ENCODE data around the gene ANKRD13D.

The ANKRD13D gene

GRCh38 chr11:67347964-67348749 lies 59.1 kb downstream of the ANKRD13D start:
- H3K27me3 ChIP-seq (ENCODE audit: low read depth, low read length), result no peaks in the 10 kb centered on the region
- H3K4me3 ChIP-seq (ENCODE audit: low read depth in 1 of 2, low read length in 2 of 2), result no peak overlapping the region
- no peaks in the 10 kb centered on the region for H3K9me3 ChIP-seq (ENCODE audit: control insufficient read depth in 1 of 2, low read length in 2 of 2)
- H3K27ac ChIP-seq (ENCODE audit: low read length), result no peak overlapping the region
- H3K36me3 ChIP-seq (ENCODE audit: control insufficient read depth in 1 of 2, insufficient read depth in 2 of 2, low read length in 2 of 2), result peaks cover 3% of the 10 kb centered on the region in 2 donors
- H3K4me1 ChIP-seq (ENCODE audit: control insufficient read depth in 1 of 2, insufficient read depth in 2 of 2, low read length in 2 of 2), result peaks cover 10% of the 10 kb centered on the region in 2 donors

DNA sequence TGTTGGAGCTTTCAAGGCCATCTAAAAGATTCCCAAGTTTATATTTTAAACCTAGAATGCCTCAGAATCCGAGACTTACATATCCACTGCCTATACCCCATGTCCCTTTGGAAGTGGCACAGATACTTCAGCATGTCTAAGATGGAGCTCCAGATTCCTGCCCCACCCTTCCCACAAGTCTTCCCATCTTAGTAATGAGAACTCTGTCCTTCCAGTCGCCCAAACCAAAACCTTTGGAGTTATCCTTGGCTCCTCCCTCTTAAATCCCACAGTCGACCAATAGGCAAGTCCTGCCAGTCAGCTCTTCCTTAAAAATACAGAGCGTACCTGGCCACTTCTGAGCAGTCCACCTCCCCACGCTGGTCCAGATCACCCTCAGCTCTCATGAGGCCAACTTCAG lies 59.9 kb downstream of the ANKRD13D start:
- H3K36me3 ChIP-seq (ENCODE audit: control insufficient read depth in 1 of 2, insufficient read depth in 2 of 2, low read length in 2 of 2), result peaks cover 3 to 8% of the 10 kb centered on the region in 2 donors
- H3K4me3 ChIP-seq (ENCODE audit: low read depth in 1 of 2, low read length in 2 of 2), result no peak overlapping the region
- H3K27ac ChIP-seq (ENCODE audit: low read length), result no peak overlapping the region
- H3K4me1 ChIP-seq (ENCODE audit: control insufficient read depth in 1 of 2, insufficient read depth in 2 of 2, low read length in 2 of 2), result peaks cover 11 to 13% of the 10 kb centered on the region in 2 donors
- no peaks in the 10 kb centered on the region for H3K27me3 ChIP-seq (ENCODE audit: low read depth, low read length)
- H3K9me3 ChIP-seq (ENCODE audit: control insufficient read depth in 1 of 2, low read length in 2 of 2), result no peaks in the 10 kb centered on the region

DNA sequence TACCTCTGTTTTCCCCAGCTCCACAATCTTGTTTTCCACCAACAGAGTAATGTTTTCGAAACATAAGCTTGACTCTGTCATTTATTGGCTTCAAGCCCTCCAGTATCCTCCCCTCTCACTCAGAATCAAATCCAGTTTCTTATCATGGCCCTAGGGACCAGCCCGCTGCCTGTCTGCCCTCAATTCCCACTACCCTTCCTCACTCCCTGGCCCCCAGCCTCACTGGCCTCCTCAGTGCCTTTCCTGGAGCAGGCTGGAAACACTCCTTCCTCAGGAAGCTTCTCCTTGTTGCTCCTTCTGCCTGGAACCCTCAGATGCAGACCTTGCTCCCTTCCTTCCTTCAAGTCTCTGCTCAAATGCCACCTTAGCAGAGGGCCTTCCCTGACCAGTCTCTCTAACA lies 60.4 kb downstream of the ANKRD13D start:
- Histone ChIP-seq H3K27me3 (ENCODE audit: low read depth, low read length) (no peaks in the 10 kb centered on the region), H3K9me3 (ENCODE audit: control insufficient read depth in 1 of 2, low read length in 2 of 2) (no peaks in the 10 kb centered on the region), H3K36me3 (ENCODE audit: control insufficient read depth in 1 of 2, insufficient read depth in 2 of 2, low read length in 2 of 2) (peaks cover 3 to 11% of the 10 kb centered on the region in 2 donors), H3K4me3 (ENCODE audit: low read depth in 1 of 2, low read length in 2 of 2) (no peak overlapping the region), H3K4me1 (ENCODE audit: control insufficient read depth in 1 of 2, insufficient read depth in 2 of 2, low read length in 2 of 2) (peaks cover 16 to 17% of the 10 kb centered on the region in 2 donors), H3K27ac (ENCODE audit: low read length) (no peak overlapping the region)

DNA sequence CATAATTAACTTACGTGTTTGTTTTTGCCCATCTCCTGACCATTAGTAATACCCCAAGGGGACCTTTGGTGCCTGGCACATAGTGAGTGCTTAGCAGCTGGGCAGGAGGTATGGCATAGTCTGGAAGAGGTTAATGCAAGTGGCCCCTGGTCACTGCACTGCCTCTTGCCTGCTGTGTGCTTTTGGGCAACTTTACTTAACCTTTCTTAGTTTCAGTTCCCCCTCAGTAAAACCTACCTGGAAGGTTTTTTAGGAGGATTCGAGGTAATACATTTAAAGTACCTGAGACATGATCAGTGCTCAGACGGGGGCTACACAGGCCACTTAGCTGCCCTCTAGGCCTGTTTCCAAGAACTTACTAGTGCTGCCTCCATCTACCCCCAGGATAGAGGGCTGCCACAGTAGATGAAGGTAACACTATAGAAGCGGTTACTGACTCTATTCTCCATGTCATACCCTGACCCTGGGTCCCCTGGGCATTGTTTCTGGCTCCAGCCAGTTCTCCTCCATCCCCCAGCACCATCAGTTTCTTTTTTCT lies 60.9 kb downstream of the ANKRD13D start:
- no peaks in the 10 kb centered on the region for H3K9me3 ChIP-seq (ENCODE audit: control insufficient read depth in 1 of 2, low read length in 2 of 2)
- H3K36me3 ChIP-seq (ENCODE audit: control insufficient read depth in 1 of 2, insufficient read depth in 2 of 2, low read length in 2 of 2), result peaks cover 3 to 11% of the 10 kb centered on the region in 2 donors
- H3K4me1 ChIP-seq (ENCODE audit: control insufficient read depth in 1 of 2, insufficient read depth in 2 of 2, low read length in 2 of 2), result peaks cover 21 to 22% of the 10 kb centered on the region in 2 donors
- no peak overlapping the region for H3K27ac ChIP-seq (ENCODE audit: low read length)
- H3K4me3 ChIP-seq (ENCODE audit: low read depth in 1 of 2, low read length in 2 of 2), result no peak overlapping the region
- no peaks in the 10 kb centered on the region for H3K27me3 ChIP-seq (ENCODE audit: low read depth, low read length)

DNA sequence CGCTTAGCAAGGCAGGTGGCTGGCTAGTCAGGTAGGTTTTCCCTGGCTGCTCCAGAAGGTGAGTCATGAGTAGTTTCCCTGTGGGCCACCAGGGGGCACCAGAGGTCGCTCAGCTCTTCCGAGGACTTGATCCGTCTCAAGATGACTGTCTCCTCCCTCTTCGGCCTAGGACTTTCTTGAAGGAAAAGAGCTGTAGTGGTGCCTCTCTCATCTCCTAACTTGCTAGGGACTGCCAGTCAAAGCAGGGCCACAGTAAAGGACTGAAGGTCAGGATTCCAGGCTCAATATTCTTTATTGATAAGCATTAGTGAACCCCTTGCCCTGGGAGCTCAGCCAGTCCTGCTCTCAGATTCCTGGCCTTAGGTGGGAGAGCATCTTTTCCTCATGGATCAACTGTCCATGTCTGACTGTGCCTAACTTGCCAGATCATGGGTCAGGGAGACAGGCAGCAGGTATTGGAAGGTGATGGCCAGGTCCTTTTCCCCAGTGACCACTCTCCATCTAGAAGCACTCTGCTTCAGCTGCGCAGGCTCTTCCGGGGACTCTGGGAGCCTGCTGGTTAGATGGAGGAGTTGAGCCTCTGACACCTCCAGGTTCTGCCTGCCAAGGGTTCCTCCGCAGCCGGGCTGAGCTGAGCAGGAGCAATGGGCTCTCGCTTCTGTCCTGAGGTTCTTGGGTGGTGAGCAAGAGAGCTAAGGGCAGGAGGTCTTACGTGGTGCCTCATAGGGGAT lies 62.3 kb downstream of the ANKRD13D start:
- peaks cover 26 to 32% of the 10 kb centered on the region in 2 donors for H3K4me1 ChIP-seq (ENCODE audit: control insufficient read depth in 1 of 2, insufficient read depth in 2 of 2, low read length in 2 of 2)
- no peaks in the 10 kb centered on the region for H3K27me3 ChIP-seq (ENCODE audit: low read depth, low read length)
- no peak overlapping the region for H3K4me3 ChIP-seq (ENCODE audit: low read depth in 1 of 2, low read length in 2 of 2)
- peaks cover 3 to 11% of the 10 kb centered on the region in 2 donors for H3K36me3 ChIP-seq (ENCODE audit: control insufficient read depth in 1 of 2, insufficient read depth in 2 of 2, low read length in 2 of 2)
- no peaks in the 10 kb centered on the region for H3K9me3 ChIP-seq (ENCODE audit: control insufficient read depth in 1 of 2, low read length in 2 of 2)
- H3K27ac ChIP-seq (ENCODE audit: low read length), result peak overlapping the region; percentile 81

All from muscle layer of duodenum (tissue), 2 donors.